GM18951 (cell line): ENCODE data around the gene PLPP3.

Experiments used
- POLR2A ChIP-seq: IDR thresholded peaks from 4 replicates; pipeline ENCODE4 v1.6.1; 2011; ENCODE audit warnings: mild to moderate bottlenecking; ENCODE audit not compliant: insufficient read length, insufficient read depth; ENCODE audit errors: extremely low read depth
- in situ Hi-C: fragments of 300-500 bp; cut with MboI; formaldehyde crosslinking; loops from one replicate; pipeline ENCODE4 v1.12.0; 2022; ENCODE audit warnings: low sequenced_read_pairs, mixed read lengths, inconsistent platforms; ENCODE audit not compliant: unreplicated experiment

Gene PLPP3

DNA sequence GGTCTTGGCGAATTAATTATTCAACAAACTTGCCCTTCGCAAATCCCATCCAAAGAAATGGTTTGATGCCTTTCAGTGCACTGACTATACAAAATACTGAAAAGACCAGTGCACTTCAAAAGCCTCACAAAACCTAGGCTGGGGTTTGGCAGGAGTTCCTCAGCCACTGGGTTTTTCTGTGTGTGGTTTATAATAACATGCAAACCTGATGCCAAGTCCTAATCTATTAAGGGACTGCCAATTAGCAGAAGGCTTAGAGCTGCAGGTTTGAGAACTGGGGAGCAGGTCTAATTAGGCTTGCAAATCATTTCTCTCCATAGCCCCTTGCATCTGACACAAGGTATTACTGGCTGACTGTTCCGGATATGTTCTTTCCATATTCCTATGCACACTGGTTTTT is 27.7 kb downstream of the PLPP3 start:
- no peak for TF ChIP-seq POLR2A

DNA sequence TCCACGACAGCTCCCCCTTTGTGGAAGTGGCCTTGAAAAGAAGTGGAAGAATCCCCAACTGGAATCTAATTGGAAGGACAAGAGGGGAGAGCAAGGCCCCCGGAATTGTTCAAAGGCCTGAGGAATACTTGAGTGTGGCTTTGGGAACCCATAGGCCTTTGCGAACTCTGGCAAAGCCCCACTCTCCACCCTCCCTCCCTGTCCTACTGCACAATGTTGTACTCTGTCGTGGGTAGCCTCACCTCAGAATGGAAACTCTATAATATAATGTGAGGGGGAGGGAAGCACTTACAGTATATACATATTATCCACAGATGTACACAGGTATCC is 28.5 kb downstream of the PLPP3 start:
- no peak for TF ChIP-seq POLR2A
- in situ Hi-C loops, result no loop called here

More for the DNA sequence above, 27.7 kb downstream of the PLPP3 start:
- in situ Hi-C loops, result no loop called here

DNA sequence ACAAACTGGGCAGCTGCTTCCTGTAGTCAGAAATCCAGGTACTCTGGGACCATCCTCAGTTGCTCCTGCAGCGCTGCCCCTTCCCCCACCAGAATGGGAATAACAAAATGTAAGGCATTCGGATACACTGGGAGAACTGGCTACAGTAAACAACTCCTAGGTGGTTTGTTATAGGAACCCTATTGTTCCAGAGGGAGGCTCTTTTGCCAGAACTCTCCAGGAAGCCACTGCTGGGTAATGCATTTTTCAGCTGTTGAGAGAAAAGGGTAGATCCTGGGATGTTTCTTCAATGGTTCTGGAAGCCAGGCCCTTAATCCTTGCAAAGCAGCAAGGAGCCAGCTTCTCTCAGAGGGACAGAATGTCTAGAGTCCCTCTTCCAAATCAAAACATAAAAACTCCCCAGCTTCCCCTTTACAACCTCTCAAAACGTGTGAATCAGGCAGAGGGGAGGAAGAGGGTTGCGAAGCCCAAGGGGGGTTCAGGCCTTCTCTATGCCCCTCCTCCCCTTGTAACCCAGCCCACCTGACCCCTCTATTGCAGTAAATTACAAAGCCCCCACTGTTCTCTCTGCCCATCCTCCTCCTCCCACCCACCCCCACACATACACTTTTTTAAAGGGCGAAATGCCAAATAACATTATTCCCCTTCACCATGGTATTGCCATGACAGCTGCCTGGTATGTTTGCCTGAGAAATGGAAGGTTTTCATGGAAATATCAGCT is 29.1 kb downstream of the PLPP3 start:
- in situ Hi-C loops, result no loop called here

DNA sequence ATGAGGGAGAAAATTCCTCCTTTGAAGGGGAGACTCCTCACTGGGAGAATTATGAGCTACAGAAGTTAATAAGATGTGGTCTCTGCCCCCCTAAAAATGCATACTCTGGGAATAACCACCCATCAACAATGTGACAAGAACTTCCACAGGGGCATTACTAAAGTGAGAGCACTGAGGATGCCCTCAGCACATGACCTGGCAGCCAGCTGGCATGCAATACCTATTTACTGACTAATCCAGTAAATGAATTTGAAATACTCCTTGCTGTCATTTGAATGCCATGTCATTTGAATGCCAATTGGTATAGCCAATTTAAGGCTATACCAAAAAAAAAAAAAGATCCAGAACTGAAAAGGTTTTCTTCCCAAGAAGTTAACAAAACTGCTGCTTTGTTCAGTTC is 30.8 kb downstream of the PLPP3 start:
- TF ChIP-seq POLR2A, result no peak
- in situ Hi-C loops, result no loop called here

More for the DNA sequence above, 29.1 kb downstream of the PLPP3 start:
- TF ChIP-seq POLR2A, result no peak

DNA sequence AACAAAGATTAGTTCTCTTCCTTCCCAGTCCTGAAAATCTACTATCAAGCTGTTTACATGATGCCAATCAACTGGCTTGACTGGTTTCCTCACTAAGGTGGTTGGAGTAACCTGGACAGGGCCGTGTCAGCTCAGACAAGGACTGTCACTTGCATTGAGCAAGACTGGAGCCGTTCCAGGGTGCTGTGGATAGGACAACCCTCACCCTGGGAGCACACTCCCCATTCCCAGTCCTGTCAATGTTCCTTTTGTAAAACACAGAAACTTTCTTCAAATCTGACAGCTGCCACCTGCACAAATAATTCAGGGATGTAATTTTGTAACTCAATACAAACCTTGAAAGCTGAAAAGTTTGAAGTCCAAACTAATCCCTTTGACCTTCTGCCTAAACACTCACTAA is 31.4 kb downstream of the PLPP3 start:
- in situ Hi-C loops, result no loop called here
- TF ChIP-seq POLR2A, result no peak

DNA sequence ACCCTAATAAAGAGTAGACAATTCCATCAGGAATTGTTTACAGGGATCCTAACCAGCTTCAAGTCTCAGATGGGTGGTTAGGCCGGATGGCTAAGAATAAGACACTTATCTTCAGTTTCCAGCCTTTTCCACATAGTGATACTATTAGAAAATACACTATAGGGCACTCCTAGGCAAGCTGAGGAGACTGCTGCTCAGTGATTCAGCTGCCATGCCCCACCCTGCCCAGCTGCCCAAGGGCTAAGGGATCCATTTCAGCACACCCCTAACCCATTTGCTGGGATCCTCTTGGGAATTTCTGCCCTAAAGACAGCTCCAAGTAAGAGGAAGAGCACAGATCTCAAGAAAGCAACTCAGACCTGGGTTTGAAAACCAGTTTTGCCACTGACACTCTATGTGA is 31.9 kb downstream of the PLPP3 start:
- TF ChIP-seq POLR2A, result no peak
- in situ Hi-C loops, result no loop called here

DNA sequence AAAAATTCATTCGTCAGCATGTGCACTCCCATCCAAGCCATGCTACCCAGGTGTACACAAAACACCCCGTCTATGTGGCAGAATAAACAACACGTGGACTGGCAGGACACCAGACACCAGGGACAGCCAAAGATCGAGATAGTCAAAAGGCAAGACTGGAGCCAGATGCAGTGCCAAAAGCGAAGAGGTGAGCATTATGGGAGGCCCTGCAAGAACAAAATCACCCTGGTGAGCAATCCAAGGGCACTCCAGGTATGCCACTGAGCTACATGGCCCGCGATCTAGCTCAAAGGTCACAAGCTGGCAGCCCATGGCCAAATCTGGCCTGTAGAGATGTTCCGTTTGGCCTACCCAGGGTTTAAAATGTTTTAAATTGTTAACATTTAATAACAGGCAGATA is 33.7 kb downstream of the PLPP3 start:
- in situ Hi-C loops, result no loop called here
- no peak for TF ChIP-seq POLR2A

DNA sequence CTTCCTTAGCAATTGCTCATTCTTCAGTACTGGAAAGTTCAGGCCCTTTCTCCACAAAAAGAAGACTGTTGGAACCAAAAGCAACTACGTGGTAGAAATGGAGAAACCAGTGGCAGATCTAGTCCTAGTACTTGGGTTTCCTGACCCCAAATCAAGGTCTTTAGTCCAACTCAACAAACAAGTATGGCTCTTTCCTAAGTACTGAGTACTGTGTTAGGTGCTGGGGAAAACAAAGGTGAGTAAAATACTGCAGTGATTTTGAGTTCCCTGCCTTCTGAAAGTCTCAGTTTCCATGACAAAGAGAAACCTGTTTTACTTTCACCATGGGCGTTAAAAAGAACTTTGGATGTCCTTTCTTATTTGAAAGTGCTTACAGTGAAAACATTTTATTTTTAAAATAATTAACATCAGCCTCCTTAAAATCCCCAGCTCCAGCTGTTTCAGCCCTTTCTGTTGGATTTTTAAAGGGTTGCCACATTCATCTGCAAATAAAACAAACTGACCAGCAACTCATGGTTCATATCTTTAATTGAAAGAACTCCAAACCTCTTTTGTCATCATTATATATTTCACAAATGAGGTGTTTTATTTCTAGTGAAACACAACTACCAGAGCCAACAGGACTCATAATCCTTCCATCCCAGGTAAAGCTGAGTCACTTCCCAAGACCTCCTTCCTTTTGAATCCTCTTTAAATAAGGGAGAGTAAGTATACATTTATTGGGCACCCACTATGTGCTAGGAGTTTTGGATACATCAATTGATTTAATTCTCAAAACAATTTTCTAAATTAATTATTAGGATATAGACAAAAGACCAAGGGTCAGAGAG is 35.4 kb downstream of the PLPP3 start:
- in situ Hi-C loops, result no loop called here
- TF ChIP-seq POLR2A, result no peak

DNA sequence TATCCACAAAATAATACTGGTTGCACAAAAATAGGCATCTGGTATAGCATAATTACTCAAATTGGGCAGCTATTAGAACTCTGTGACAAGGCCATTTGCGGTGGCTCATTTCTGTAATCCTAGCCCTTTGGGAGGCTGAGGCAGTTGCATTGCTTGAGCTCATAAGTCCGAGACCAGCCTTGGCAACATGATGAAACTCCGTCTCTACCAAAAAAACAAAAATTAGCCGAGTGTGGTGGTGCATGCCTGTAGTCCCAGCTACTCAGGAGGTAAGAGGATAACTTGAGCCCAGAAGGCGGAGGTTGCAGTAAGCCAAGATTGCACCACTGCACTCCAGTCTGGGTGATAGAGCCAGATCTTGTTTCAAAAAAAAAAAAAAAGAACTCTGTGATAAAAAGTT is 36.7 kb downstream of the PLPP3 start:
- TF ChIP-seq POLR2A, result no peak
- in situ Hi-C loops, result no loop called here

DNA sequence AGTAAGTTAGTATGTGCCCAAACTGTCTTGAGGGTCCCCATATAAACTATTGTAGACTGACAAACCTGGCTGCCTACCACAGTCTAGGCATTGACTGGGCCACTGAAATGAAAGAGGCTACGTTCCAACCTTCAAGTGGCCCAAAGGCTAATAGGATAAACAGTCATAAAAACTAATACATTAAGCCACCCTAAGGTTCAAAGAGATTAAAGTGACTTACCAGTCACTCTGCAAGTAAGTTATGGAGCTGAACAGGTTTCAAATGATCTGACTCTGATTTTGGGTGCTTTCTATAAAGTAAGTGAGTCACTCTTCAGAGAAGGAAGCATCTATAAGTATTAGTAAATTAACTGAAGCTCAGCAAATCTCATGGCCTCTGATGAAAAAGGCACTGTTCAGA is 38.0 kb downstream of the PLPP3 start:
- in situ Hi-C loops, result no loop called here
- no peak for TF ChIP-seq POLR2A

DNA sequence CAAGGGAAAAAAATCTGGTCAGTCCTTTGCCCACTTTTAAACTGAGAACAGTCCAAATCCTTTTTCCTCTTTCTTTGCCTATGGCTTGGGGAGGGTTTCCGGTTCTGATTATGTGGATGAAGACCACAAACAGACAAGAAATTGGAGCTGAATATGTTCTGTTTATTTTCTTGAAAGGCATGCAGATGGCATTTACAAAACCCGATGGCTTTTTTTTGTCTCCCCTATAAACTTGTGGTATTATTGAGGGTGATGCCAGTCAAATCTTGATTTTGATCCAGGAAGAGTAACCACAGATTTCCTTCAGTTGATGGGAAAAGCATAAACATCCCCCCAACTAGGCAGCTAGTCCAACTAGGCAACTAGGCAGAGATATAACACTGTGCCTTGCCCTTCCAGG is 38.9 kb downstream of the PLPP3 start:
- in situ Hi-C loops, result no loop called here
- TF ChIP-seq POLR2A, result no peak

DNA sequence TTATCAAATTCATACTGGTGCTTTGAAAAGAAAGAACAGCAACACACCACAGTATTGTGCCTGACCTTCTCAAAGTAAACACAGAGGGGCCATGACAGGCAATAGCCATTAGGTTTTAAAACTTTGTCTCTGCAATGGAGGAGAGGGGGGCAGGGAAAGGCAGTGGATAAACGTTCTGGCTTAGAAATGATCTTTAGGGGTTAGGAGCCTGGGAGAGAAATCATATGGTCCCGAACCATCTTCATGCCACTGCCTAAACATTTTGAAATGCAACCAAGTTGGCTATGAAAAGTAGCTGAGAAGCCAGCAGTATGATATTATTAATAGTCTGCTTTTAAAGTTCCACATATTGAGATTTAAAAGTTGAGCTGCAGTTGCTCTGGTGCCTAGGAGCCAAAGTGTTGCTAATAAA is 39.8 kb downstream of the PLPP3 start:
- TF ChIP-seq POLR2A, result no peak
- in situ Hi-C loops, result no loop called here

DNA sequence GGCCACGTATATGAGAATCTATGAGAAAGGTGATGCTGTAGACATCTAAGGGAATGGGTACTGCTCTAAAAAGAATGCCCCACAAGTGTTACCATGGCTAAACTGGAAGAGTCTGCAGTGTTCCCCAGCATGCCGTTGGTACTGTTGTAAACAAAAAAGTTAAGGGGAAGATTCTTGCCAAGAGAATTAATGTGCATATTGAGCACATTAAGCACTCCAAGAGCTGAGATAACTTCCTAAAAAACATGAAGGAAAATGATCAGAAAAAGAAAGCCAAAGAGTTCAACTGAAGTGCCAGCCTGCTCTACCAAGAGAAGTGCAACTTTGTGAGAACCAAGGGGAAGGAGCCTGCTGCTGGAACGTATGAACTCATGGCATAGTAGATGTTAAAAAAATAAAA is 40.8 kb downstream of the PLPP3 start:
- in situ Hi-C loops, result no loop called here
- TF ChIP-seq POLR2A, result no peak

DNA sequence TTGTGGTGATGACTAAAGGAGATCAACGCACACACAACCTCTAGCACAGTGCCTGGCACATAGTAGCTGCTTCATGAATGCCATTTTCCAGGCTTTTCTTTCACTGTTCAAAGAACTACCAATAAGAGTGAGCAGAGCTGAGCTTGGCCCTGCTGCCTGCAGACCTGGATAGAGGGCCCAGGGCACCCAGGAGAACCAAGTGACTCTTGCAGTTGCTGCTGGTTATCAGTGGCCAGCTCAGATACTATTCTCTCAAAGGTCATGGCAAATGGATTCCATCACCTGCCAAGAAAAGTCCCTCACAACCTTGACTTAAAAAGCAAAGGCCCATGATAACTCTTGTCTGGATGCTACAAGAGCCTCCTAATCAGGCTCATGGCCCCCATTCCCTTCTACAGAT is 41.7 kb downstream of the PLPP3 start:
- no peak for TF ChIP-seq POLR2A
- in situ Hi-C loops, result no loop called here
